Bronchial epithelial cell (primary cell): Measurements from ENCODE around the gene KRTAP1-3. TPM values are rescaled to one million over a fixed set of nuclear protein-coding genes. Genes with fewer than 3 reads are reported as not detected.

ENCODE experiments used
- DNase-seq: peaks from one replicate; pipeline ENCODE4 v3.0.0-alpha.2; 2010; ENCODE audit warnings: low read depth
- FAIRE-seq: peaks from 2 replicates; lab custom pipeline; 2011; peaks lifted over from hg19 to GRCh38; lab: Jason Lieb, UNC
- H3K27me3 ChIP-seq: 2 replicates; pipeline ENCODE4 v1.5.1; 2011; ENCODE audit warnings: low read length; ENCODE audit not compliant: control insufficient read depth, insufficient read depth
- H3K36me3 ChIP-seq: 2 replicates; pipeline ENCODE4 v1.5.1; 2011; ENCODE audit warnings: low read length; ENCODE audit not compliant: control insufficient read depth, insufficient read depth
- H3K4me3 ChIP-seq: 2 replicates; pipeline ENCODE4 v1.5.1; 2011; ENCODE audit warnings: mild to moderate bottlenecking, low read depth, low read length, control low read depth
- total RNA-seq: library from RNA; depleted of rRNA; stranded (reverse); fragments of >200 nt; gene quantifications from 2 replicates; pipeline ENCODE4 v1.2.1, GENCODE V29; 2014
- TF ChIP-seq, protein P1 (sequence below): IDR thresholded peaks from 2 replicates; pipeline ENCODE4 v1.5.1; 2011; ENCODE audit warnings: mild to moderate bottlenecking, moderate library complexity, low read length, control low read depth, inconsistent platforms; ENCODE audit not compliant: insufficient read depth, severe bottlenecking

Gene KRTAP1-3
- total RNA-seq, 1 donor from 2014 or later: not detected

DNA sequence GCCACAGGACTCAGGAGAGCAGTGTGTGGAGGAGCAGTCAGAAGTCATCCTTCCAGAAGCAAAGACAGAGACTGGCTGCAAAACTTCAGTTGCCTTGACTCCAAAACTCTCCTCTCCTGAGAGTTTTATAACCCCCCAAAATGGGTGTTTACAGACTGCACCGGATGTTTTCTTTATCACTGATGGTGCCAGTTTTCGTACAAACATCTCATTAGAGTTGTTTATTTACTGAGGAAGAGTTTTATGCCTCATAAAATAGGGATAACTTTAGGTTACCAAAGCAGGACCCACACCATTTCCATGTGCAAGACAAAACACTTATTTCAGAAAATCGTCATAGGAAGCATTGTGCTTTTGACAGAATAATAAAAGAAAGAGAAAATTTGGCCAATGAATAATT is 50.4 kb downstream of the KRTAP1-3 start, which contains the start of gene KRT40:
TSS of gene KRT40 (minus strand) at position 101 of the 400 bp plus-strand sequence. CDS start at position 48, 53 bp downstream.
- no peak for DNase-seq
- Histone ChIP-seq H3K27me3 (no peaks in the 10 kb centered on the region), H3K36me3 (no peaks in the 10 kb centered on the region), H3K4me3 (no peak within 1 kb of the TSS)
- FAIRE-seq: no peak
- TF ChIP-seq, protein P1, sequence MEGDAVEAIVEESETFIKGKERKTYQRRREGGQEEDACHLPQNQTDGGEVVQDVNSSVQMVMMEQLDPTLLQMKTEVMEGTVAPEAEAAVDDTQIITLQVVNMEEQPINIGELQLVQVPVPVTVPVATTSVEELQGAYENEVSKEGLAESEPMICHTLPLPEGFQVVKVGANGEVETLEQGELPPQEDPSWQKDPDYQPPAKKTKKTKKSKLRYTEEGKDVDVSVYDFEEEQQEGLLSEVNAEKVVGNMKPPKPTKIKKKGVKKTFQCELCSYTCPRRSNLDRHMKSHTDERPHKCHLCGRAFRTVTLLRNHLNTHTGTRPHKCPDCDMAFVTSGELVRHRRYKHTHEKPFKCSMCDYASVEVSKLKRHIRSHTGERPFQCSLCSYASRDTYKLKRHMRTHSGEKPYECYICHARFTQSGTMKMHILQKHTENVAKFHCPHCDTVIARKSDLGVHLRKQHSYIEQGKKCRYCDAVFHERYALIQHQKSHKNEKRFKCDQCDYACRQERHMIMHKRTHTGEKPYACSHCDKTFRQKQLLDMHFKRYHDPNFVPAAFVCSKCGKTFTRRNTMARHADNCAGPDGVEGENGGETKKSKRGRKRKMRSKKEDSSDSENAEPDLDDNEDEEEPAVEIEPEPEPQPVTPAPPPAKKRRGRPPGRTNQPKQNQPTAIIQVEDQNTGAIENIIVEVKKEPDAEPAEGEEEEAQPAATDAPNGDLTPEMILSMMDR: no peak

Other genes with a start within 250 kb of the KRTAP1-3 start
- not detected in 2 replicates for gene KRT28, start 234.9 kb downstream of the KRTAP1-3 start, total RNA-seq
- gene KRT10, start 212.3 kb downstream of the KRTAP1-3 start, total RNA-seq: 5.8 and 6.3 TPM in 2 replicates
- not detected in 2 replicates for gene KRT12, start 167.7 kb downstream of the KRTAP1-3 start, total RNA-seq
- gene KRT20, start 149.6 kb downstream of the KRTAP1-3 start, total RNA-seq: not detected in 2 replicates
- 12.9 and 29.4 TPM in 2 replicates for gene KRT23, start 97.2 kb downstream of the KRTAP1-3 start, total RNA-seq
- not detected in 2 replicates for gene KRT39, start 67.9 kb downstream of the KRTAP1-3 start, total RNA-seq
- 0.13 TPM in 1 of 2 replicates, not detected in the other for gene KRT40, start 50.5 kb downstream of the KRTAP1-3 start, total RNA-seq
- not detected in 2 replicates for gene KRTAP3-3, start 40.7 kb downstream of the KRTAP1-3 start, total RNA-seq
- gene KRTAP3-2, start 35.0 kb downstream of the KRTAP1-3 start, total RNA-seq: not detected in 2 replicates
- gene KRTAP3-1, start 25.7 kb downstream of the KRTAP1-3 start, total RNA-seq: not detected in 2 replicates
- gene KRTAP1-5, start 7.7 kb downstream of the KRTAP1-3 start, total RNA-seq: not detected in 2 replicates
- not detected in 2 replicates for gene KRTAP1-4, start 4.7 kb downstream of the KRTAP1-3 start, total RNA-seq
- not detected in 2 replicates for gene KRTAP1-1, start 6.6 kb upstream of the KRTAP1-3 start, total RNA-seq
- gene KRTAP2-1, start 12.4 kb upstream of the KRTAP1-3 start, total RNA-seq: not detected in 2 replicates
- gene KRTAP2-2, start 20.4 kb upstream of the KRTAP1-3 start, total RNA-seq: not detected in 2 replicates
- not detected in 2 replicates for gene KRTAP2-3, start 25.2 kb upstream of the KRTAP1-3 start, total RNA-seq
- not detected in 2 replicates for gene KRTAP2-4, start 31.0 kb upstream of the KRTAP1-3 start, total RNA-seq
- not detected in 2 replicates for gene KRTAP4-7, start 49.3 kb upstream of the KRTAP1-3 start, total RNA-seq
- gene KRTAP4-8, start 63.3 kb upstream of the KRTAP1-3 start, total RNA-seq: not detected in 2 replicates
- gene KRTAP4-16, start 67.3 kb upstream of the KRTAP1-3 start, total RNA-seq: not detected in 2 replicates
- not detected in 2 replicates for gene KRTAP4-9, start 70.5 kb upstream of the KRTAP1-3 start, total RNA-seq
- not detected in 2 replicates for gene KRTAP4-11, start 83.5 kb upstream of the KRTAP1-3 start, total RNA-seq
- gene KRTAP4-12, start 89.3 kb upstream of the KRTAP1-3 start, total RNA-seq: not detected in 2 replicates
- gene KRTAP4-6, start 105.7 kb upstream of the KRTAP1-3 start, total RNA-seq: not detected in 2 replicates
- gene KRTAP4-5, start 115.0 kb upstream of the KRTAP1-3 start, total RNA-seq: not detected in 2 replicates
- not detected in 2 replicates for gene KRTAP4-4, start 125.9 kb upstream of the KRTAP1-3 start, total RNA-seq
- not detected in 2 replicates for gene KRTAP4-3, start 133.3 kb upstream of the KRTAP1-3 start, total RNA-seq
- not detected in 2 replicates for gene KRTAP4-2, start 143.3 kb upstream of the KRTAP1-3 start, total RNA-seq
- gene KRTAP4-1, start 150.0 kb upstream of the KRTAP1-3 start, total RNA-seq: not detected in 2 replicates
- gene KRTAP9-1, start 155.0 kb upstream of the KRTAP1-3 start, total RNA-seq: not detected in 2 replicates
- not detected in 2 replicates for gene KRTAP9-2, start 191.8 kb upstream of the KRTAP1-3 start, total RNA-seq
- not detected in 2 replicates for gene KRTAP9-3, start 197.6 kb upstream of the KRTAP1-3 start, total RNA-seq
- gene KRTAP9-8, start 203.1 kb upstream of the KRTAP1-3 start, total RNA-seq: not detected in 2 replicates
- gene KRTAP9-4, start 214.8 kb upstream of the KRTAP1-3 start, total RNA-seq: not detected in 2 replicates
- gene KRTAP9-9, start 220.5 kb upstream of the KRTAP1-3 start, total RNA-seq: not detected in 2 replicates
- gene KRTAP9-6, start 230.5 kb upstream of the KRTAP1-3 start, total RNA-seq: not detected in 2 replicates
- not detected in 2 replicates for gene KRTAP9-7, start 240.8 kb upstream of the KRTAP1-3 start, total RNA-seq